HUES48 (cell line): Measurements from ENCODE around the gene BEND2.

Experiments
- H3K27ac ChIP-seq: one replicate; pipeline ENCODE4 v1.7.0; 2013; ENCODE audit warnings: low read depth, low read length, inconsistent platforms
- H3K27me3 ChIP-seq: 2 replicates; pipeline ENCODE4 v1.6.1; 2013; ENCODE audit warnings: mild to moderate bottlenecking, low read length; ENCODE audit not compliant: control insufficient read depth, insufficient read depth
- H3K36me3 ChIP-seq: 2 replicates; pipeline ENCODE4 v1.6.1; 2013; ENCODE audit warnings: low read length; ENCODE audit not compliant: control insufficient read depth, insufficient read depth
- H3K4me1 ChIP-seq: 2 replicates; pipeline ENCODE4 v1.6.1; 2013; ENCODE audit warnings: mild to moderate bottlenecking, low read length; ENCODE audit not compliant: control insufficient read depth, insufficient read depth
- H3K4me3 ChIP-seq: 2 replicates; pipeline ENCODE4 v1.5.1; 2013; ENCODE audit warnings: mild to moderate bottlenecking, low read depth, low read length
- H3K9ac ChIP-seq: 2 replicates; pipeline ENCODE4 v1.6.1; 2013; ENCODE audit warnings: mild to moderate bottlenecking, low read depth, low read length, moderate library complexity
- H3K9me3 ChIP-seq: 2 replicates; pipeline ENCODE4 v1.6.1; 2013; ENCODE audit warnings: low read length; ENCODE audit not compliant: control insufficient read depth, insufficient read depth

Gene BEND2

GRCh38 chrX:18146954-18147353 lies 73.7 kb downstream of the BEND2 start:
- Histone ChIP-seq H3K9me3 (peaks cover 3% of the 10 kb centered on the region; the same call in 1 of the 2 replicates), H3K27me3 (no peaks in the 10 kb centered on the region), H3K4me1 (no peaks in the 10 kb centered on the region), H3K4me3 (no peak overlapping the region), H3K9ac (no peak overlapping the region), H3K27ac (no peak overlapping the region), H3K36me3 (no peaks in the 10 kb centered on the region)

- Histone ChIP-seq H3K9me3 (no peaks in the 10 kb centered on the region), H3K27me3 (no peaks in the 10 kb centered on the region), H3K9ac (no peak overlapping the region), H3K36me3 (no peaks in the 10 kb centered on the region), H3K27ac (no peak overlapping the region), H3K4me1 (no peaks in the 10 kb centered on the region), H3K4me3 (no peak overlapping the region)
Measured at GRCh38 chrX:18146009-18146408, 74.7 kb downstream of the BEND2 start.

GRCh38 chrX:18136816-18137215 lies 83.9 kb downstream of the BEND2 start:
- Histone ChIP-seq H3K4me1 (no peaks in the 10 kb centered on the region), H3K36me3 (no peaks in the 10 kb centered on the region), H3K9me3 (peaks cover 3% of the 10 kb centered on the region; the same call in 1 of the 2 replicates), H3K9ac (no peak overlapping the region), H3K4me3 (no peak overlapping the region), H3K27ac (no peak overlapping the region), H3K27me3 (0 out of 2 replicates have a peak, but pooled peaks cover 3% of the 10 kb centered on the region)

- H3K4me3 ChIP-seq, result no peak overlapping the region
- H3K9me3 ChIP-seq, result peaks cover 16% of the 10 kb centered on the region; the same call in 1 of the 2 replicates
- no peak overlapping the region for H3K9ac ChIP-seq
- H3K36me3 ChIP-seq, result no peaks in the 10 kb centered on the region
- H3K27me3 ChIP-seq, result 0 out of 2 replicates have a peak, but pooled peaks cover 3% of the 10 kb centered on the region
- no peak overlapping the region for H3K27ac ChIP-seq
- no peaks in the 10 kb centered on the region for H3K4me1 ChIP-seq
Measured at GRCh38 chrX:18133605-18134004, 87.1 kb downstream of the BEND2 start.

- no peaks in the 10 kb centered on the region for H3K36me3 ChIP-seq
- H3K4me1 ChIP-seq, result no peaks in the 10 kb centered on the region
- peaks cover 18% of the 10 kb centered on the region; the same call in 1 of the 2 replicates for H3K9me3 ChIP-seq
Measured at GRCh38 chrX:18129690-18130089, 91.0 kb downstream of the BEND2 start.

GRCh38 chrX:18126971-18127370 lies 93.7 kb downstream of the BEND2 start:
- Histone ChIP-seq H3K4me1 (no peaks in the 10 kb centered on the region), H3K9me3 (peaks cover 18% of the 10 kb centered on the region; the same call in 1 of the 2 replicates), H3K27me3 (no peaks in the 10 kb centered on the region), H3K4me3 (no peak overlapping the region), H3K27ac (no peak overlapping the region), H3K36me3 (no peaks in the 10 kb centered on the region), H3K9ac (no peak overlapping the region)

More at GRCh38 chrX:18129690-18130089, 91.0 kb downstream of the BEND2 start:
- Histone ChIP-seq H3K9ac (no peak overlapping the region), H3K27me3 (0 out of 2 replicates have a peak, but pooled peaks cover 3% of the 10 kb centered on the region), H3K4me3 (no peak overlapping the region), H3K27ac (no peak overlapping the region)

DNA sequence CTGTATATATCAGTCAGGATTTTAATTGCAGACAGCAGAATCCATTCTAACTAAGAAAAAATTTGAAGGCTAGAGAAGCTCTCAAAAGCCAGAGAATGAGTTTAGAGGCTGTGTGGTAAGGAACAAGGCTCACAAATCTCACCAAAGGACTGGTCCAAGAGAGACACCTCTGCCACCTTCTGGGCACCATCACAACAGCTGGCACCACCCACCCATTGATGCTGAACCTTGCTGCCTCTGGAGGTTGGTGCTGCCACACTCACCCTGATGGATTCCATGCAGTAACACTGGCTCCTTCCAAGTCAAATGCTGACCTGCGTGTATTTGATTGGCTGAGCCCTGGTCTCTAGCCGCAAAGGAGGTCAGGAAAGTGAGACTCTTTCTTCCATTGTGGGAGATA lies 100.8 kb downstream of the BEND2 start:
- no peak overlapping the region for H3K27ac ChIP-seq
- no peaks in the 10 kb centered on the region for H3K27me3 ChIP-seq
- no peaks in the 10 kb centered on the region for H3K4me1 ChIP-seq
- H3K9ac ChIP-seq, result no peak overlapping the region
- peaks cover 12% of the 10 kb centered on the region for H3K9me3 ChIP-seq
- H3K36me3 ChIP-seq, result no peaks in the 10 kb centered on the region
- no peak overlapping the region for H3K4me3 ChIP-seq
